ENCODE data around the gene ALKBH4. TPM values are rescaled to one million over a fixed set of nuclear protein-coding genes. Genes with fewer than 3 reads are reported as not detected.

ALKBH4 gene
- total and polyA plus RNA-seq, 10 of the 15 experiments (the other 5 are each of a cell fraction or from before 2014, with no cell fraction given), result 4.1 to 16.9 (median 11.3) TPM

GRCh38 chr7:102412548-102412947 lies 52.1 kb downstream of the ALKBH4 start:
- Histone ChIP-seq H4K20me1 (ENCODE audit: control insufficient read depth, insufficient read depth) (no peaks in the 10 kb centered on the region), H3K4me2 (ENCODE audit: control insufficient read depth, insufficient read depth) (no peak overlapping the region), H2AFZ (ENCODE audit: control insufficient read depth, low read depth, low read length) (no peak overlapping the region), H3K27ac (ENCODE audit: control insufficient read depth, insufficient read depth) (no peak overlapping the region), H3K79me2 (ENCODE audit: control insufficient read depth, insufficient read depth, low read length) (peaks cover 16% of the 10 kb centered on the region), H3K27me3 (replicated peaks in 1 of 2; ENCODE audit: control insufficient read depth in 2 of 2, insufficient read depth in 2 of 2, low read length in 1 of 2) (no peaks in the 10 kb centered on the region), H3K9me3 (replicated peaks; ENCODE audit: control insufficient read depth, insufficient read depth, low read length) (peaks cover 6% of the 10 kb centered on the region; the same call in 2 of the 3 replicates), H3K9ac (ENCODE audit: control insufficient read depth, insufficient read depth, low read length) (no peak overlapping the region), H3K4me3 (no peak overlapping the region), H3K4me1 (ENCODE audit: control insufficient read depth, insufficient read depth, low read length) (peaks cover 36% of the 10 kb centered on the region), H3K36me3 (ENCODE audit: control insufficient read depth in 2 of 2, insufficient read depth in 2 of 2, low read length in 1 of 2) (peaks cover 11 to 26% of the 10 kb centered on the region in 2 experiments)
- FAIRE-seq, result no peak
- POLR2A ChIA-PET, result interaction anchor here (0.5 to 1.4 kb wide), 4 partner anchors 13 to 33 kb away, joined by 3 to 6 read pairs (median 4); no protein-coding TSS in a partner anchor
- no peak for DNase-seq (ENCODE audit: low read depth, low spot score)
- BruUV-seq (replicated peaks), result no TSS peak
- in situ Hi-C loops (cut with MboI) (no loop called here), intact Hi-C loops (cut with micrococcal nuclease; ENCODE audit: unreplicated experiment) (no loop called here)
- ATAC-seq, result no peak
- RAD21 ChIA-PET (ENCODE audit: unreplicated experiment), result interaction anchor here (0.8 to 4.0 kb wide), 7 partner anchors 13 to 55 kb away, joined by 3 to 13 read pairs (median 5); no protein-coding TSS in a partner anchor
- WGBS (ENCODE audit: insufficient coverage, insufficient replicate concordance, low lambda C conversion rate, missing lambda C conversion rate), result over 99% methylated on average over 6 of the region's 6 CpGs
- CTCF ChIA-PET, result interaction anchor here (0.8 to 4.6 kb wide), 16 partner anchors 8 to 55 kb away, joined by 3 to 45 read pairs (median 4); partner anchors contain the start of genes ALKBH4 and LRWD1
- SMC1A ChIA-PET (ENCODE audit: uncharacterized antibody, unreplicated experiment), result interaction anchor here (4.7 to 10.2 kb wide), 3 partner anchors 13 to 37 kb away, joined by 21 to 89 read pairs (median 76); no protein-coding TSS in a partner anchor
- TF ChIP-seq BMI1 (IDR thresholded peaks at IDR 0.05; ENCODE audit: borderline replicate concordance) (no peak), SUPT20H (IDR thresholded peaks at IDR 0.05; ENCODE audit: borderline replicate concordance, control insufficient read depth, low read depth, low read length) (no peak), CTCF (IDR thresholded peaks at IDR 0.05 in 2 of 3, conservative IDR thresholded peaks at IDR 0.05 in 1 of 3; ENCODE audit: control insufficient read depth in 2 of 3, extremely low read depth in 1 of 3, insufficient read depth in 1 of 3, low read depth in 3 of 3, low read length in 3 of 3) (peak; percentile 46 to 48 (median 47); a peak in 5 of 6 replicates), REST (IDR thresholded peaks at IDR 0.05; ENCODE audit: low read depth, low read length) (no peak), MXI1 (IDR thresholded peaks at IDR 0.05; ENCODE audit: low read depth, low read length) (no peak), ETV6 (conservative IDR thresholded peaks at IDR 0.05 in 1 of 2, IDR thresholded peaks at IDR 0.05 in 1 of 2; ENCODE audit: borderline replicate concordance in 1 of 2, low read depth in 1 of 2) (no peak), MYC (IDR thresholded peaks at IDR 0.05; ENCODE audit: insufficient read depth, insufficient read length, insufficient replicate concordance, low read length, severe bottlenecking) (no peak), MTA2 (IDR thresholded peaks at IDR 0.05; ENCODE audit: low read depth) (no peak), RFX5 (IDR thresholded peaks at IDR 0.05; ENCODE audit: low read depth, low read length) (no peak), SMC3 (IDR thresholded peaks at IDR 0.05; ENCODE audit: borderline replicate concordance, low read length) (peak; percentile 53; the same call in 1 of the 2 replicates), PAX5 (IDR thresholded peaks at IDR 0.05; ENCODE audit: borderline replicate concordance, low read depth, low read length) (no peak), NKRF (conservative IDR thresholded peaks at IDR 0.05) (no peak), IKZF1 (conservative IDR thresholded peaks at IDR 0.05) (peak; percentile 38; the same call in 1 of the 2 replicates), IRF5 (IDR thresholded peaks at IDR 0.05; ENCODE audit: borderline replicate concordance) (no peak)

All from GM12878 (cell line).